Lower lobe of right lung (tissue), 2 donors: ENCODE data around the gene PHB1. TPM values are rescaled to one million over a fixed set of nuclear protein-coding genes. Genes with fewer than 3 reads are reported as not detected.
"Not testable (repeated sequence)": the region's sequence is repeated elsewhere in the genome, so short reads cannot be mapped to it uniquely, and the experiment has no call there.

Experiments
- ATAC-seq, 2 donors: fragments of 200-7000 bp; cut with Tn5 transposase; one replicate each; pipeline ENCODE4 v1.9.1; 2020 to 2022; ENCODE audit warnings: mild to moderate bottlenecking in 2 of 2, moderate library complexity in 2 of 2
- DNase-seq: peaks from one replicate; pipeline ENCODE4 v3.0.0-alpha.2; 2020
- H3K27ac ChIP-seq: fragments of 200-600 bp; one replicate; pipeline ENCODE4 v1.8.0; 2022
- H3K27me3 ChIP-seq: fragments of 200-600 bp; one replicate; pipeline ENCODE4 v1.8.0; 2022; ENCODE audit warnings: low read depth
- H3K36me3 ChIP-seq: fragments of 200-600 bp; one replicate; pipeline ENCODE4 v1.8.0; 2022; ENCODE audit warnings: mild to moderate bottlenecking
- H3K4me1 ChIP-seq: fragments of 200-600 bp; one replicate; pipeline ENCODE4 v1.8.0; 2022
- H3K4me3 ChIP-seq: fragments of 200-600 bp; one replicate; pipeline ENCODE4 v1.8.0; 2022; ENCODE audit warnings: mild to moderate bottlenecking
- H3K9me3 ChIP-seq: fragments of 200-600 bp; one replicate; pipeline ENCODE4 v1.8.0; 2022
- intact Hi-C: fragments of 100-400 bp; cut with DNase I; formaldehyde crosslinking; loops from one replicate; pipeline ENCODE4 v1.11.0; 2022
- total RNA-seq: library from RNA; stranded (reverse); fragmentation: NEBNext Ultra II Directional; extraction: Animal tissue kit (Norgen Biotek cat#: 25700); gene quantifications from one replicate; pipeline ENCODE4 v1.2.1, GENCODE V29; 2021
- TF ChIP-seq, protein P1 (sequence below): fragments of 200-600 bp; IDR thresholded peaks from one replicate; pipeline ENCODE4 v1.8.0; 2022; ENCODE audit warnings: antibody characterized with exemption, mild to moderate bottlenecking
- donor health status: DM: no; HTN: yes; CAD: no; lungs with severe emphysema.

PHB1 gene
- total RNA-seq, 1 donor from 2014 or later, result 113 TPM

DNA sequence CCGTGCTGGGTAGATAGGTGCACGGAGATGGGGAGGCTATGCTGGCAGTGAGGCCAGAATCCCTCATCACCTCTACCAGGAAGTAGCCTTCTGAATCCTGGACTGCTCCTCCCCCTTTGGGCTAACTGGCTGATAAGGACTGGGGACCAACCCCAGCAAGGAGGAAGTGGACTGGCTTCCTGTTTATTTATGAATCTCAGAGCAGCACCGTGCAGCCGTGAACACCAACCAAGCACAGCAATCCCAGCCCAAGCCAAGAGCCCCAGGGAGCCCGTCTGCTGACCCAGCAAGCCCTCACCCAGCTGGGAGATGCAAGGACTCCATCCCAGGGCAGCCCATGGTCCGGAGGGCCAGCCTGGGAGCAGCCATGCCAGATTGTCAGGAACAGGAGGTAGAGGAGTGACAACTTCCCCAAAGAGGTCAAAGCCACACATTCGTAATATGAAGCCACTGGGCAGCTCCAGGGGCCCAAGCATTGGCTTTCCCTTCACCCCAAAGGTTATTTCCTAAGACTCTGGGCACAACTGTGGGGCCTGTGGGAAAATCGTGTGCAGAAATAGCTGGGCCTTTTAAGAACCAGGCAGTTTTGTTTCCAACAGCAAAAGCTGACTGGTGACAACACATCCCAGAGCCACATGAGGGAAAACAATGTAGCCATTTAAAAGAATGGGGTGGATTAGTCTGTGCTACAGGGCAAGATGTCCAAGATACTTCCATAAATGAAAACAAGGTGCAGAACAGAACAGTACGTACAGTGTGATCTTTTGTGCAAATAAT lies 23.9 kb downstream of the PHB1 start:
- TF ChIP-seq, protein P1, sequence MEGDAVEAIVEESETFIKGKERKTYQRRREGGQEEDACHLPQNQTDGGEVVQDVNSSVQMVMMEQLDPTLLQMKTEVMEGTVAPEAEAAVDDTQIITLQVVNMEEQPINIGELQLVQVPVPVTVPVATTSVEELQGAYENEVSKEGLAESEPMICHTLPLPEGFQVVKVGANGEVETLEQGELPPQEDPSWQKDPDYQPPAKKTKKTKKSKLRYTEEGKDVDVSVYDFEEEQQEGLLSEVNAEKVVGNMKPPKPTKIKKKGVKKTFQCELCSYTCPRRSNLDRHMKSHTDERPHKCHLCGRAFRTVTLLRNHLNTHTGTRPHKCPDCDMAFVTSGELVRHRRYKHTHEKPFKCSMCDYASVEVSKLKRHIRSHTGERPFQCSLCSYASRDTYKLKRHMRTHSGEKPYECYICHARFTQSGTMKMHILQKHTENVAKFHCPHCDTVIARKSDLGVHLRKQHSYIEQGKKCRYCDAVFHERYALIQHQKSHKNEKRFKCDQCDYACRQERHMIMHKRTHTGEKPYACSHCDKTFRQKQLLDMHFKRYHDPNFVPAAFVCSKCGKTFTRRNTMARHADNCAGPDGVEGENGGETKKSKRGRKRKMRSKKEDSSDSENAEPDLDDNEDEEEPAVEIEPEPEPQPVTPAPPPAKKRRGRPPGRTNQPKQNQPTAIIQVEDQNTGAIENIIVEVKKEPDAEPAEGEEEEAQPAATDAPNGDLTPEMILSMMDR, result no peak
- no peaks in the 10 kb centered on the region for H3K27me3 ChIP-seq
- peak overlapping the region; percentile 27 for H3K4me3 ChIP-seq
- H3K27ac ChIP-seq, result peak overlapping the region; percentile 86
- DNase-seq (peak; percentile 57), ATAC-seq (peak; percentile 66 to 74)
- H3K9me3 ChIP-seq, result no peaks in the 10 kb centered on the region
- intact Hi-C loops, result loop anchor here (10.0 kb wide), 1 partner anchor 76 kb away; no protein-coding TSS in a partner anchor
- peaks cover 52% of the 10 kb centered on the region for H3K4me1 ChIP-seq
- no peaks in the 10 kb centered on the region for H3K36me3 ChIP-seq

GRCh38 chr17:49389514-49390347 lies 25.0 kb downstream of the PHB1 start:
- intact Hi-C loops, result loop anchor here (10.0 kb wide), 1 partner anchor 75 kb away; no protein-coding TSS in a partner anchor
- H3K36me3 ChIP-seq, H3K27me3 ChIP-seq, H3K9me3 ChIP-seq, DNase-seq, H3K4me3 ChIP-seq, ATAC-seq: not testable (repeated sequence)
- Histone ChIP-seq H3K27ac (peak overlapping the region; percentile 86), H3K4me1 (peaks cover 50% of the 10 kb centered on the region)

DNA sequence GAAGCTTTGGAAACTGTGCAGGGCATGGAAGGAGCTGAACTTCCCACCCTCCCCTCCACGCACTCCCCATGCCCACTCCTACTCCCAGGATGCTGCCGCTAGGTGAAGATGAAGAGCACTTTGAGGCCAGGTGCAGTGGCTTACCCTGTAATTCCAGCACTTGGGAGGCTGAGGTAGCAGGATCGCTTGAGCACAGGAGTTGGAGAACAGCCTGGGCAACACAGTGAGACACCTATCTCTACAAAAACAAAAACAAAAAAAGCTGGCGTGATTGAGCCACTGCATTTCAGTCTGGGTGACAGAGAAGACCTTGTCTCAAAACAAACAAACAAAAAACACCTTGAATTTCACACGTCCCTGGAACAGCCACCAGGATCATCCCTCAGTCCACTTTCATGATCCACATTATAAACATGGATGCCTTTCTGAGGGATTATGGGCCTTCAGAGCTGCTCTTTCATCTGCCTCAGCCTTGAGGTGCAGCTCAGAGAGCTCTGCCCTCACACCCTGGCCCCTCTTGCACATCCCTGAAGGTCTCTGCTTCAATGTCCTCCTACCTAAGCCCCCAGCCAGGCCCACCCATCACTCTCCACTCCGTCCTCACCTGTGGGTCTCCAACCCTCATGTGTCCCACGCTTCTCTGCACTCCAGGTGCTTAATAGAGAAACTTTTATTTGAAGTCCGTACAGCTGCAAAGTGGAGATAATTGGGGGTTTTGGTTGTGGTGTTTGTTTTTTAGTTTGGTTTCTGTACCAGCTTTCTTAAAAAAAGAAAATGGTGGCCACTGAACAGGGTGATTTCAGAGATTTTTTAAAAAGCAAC lies 25.8 kb downstream of the PHB1 start:
- Histone ChIP-seq H3K9me3 (no peaks in the 10 kb centered on the region), H3K4me1 (peaks cover 42% of the 10 kb centered on the region), H3K4me3 (no peak overlapping the region), H3K27ac (no peak overlapping the region), H3K27me3 (no peaks in the 10 kb centered on the region), H3K36me3 (no peaks in the 10 kb centered on the region)
- DNase-seq (no peak), ATAC-seq (no peak)
- intact Hi-C loops, result no loop called here
- TF ChIP-seq, protein P1, result no peak

DNA sequence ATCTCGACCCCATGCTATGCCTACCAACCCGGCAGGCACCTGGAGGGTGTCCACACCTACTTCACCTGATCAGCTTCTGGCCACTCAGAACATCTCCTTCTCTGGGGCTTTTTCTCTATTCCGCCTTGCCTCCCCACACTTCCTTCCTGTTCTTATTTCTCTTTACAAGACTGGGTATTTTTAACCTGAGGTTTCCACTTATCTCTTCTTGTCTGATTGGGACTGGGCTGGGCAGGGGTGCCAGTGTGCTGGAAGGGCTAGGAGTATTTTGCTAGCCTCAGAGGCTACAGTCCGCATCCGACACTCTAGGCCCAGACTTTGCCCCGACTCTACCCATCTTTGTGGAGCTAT lies 26.4 kb downstream of the PHB1 start:
- no peak for ATAC-seq
- DNase-seq, result no peak
- no peaks in the 10 kb centered on the region for H3K9me3 ChIP-seq
- intact Hi-C loops, result no loop called here
- no peak overlapping the region for H3K27ac ChIP-seq
- H3K27me3 ChIP-seq, result no peaks in the 10 kb centered on the region
- TF ChIP-seq, protein P1, result no peak
- no peaks in the 10 kb centered on the region for H3K36me3 ChIP-seq
- H3K4me3 ChIP-seq, result no peak overlapping the region
- peaks cover 35% of the 10 kb centered on the region for H3K4me1 ChIP-seq

GRCh38 chr17:49387498-49388289 lies 27.0 kb downstream of the PHB1 start:
- no peak for ATAC-seq
- no peak overlapping the region for H3K27ac ChIP-seq
- no peaks in the 10 kb centered on the region for H3K9me3 ChIP-seq
- no peak overlapping the region for H3K4me3 ChIP-seq
- H3K27me3 ChIP-seq, result no peaks in the 10 kb centered on the region
- H3K36me3 ChIP-seq, result no peaks in the 10 kb centered on the region
- no peak for DNase-seq
- TF ChIP-seq, protein P1, result no peak
- intact Hi-C loops, result no loop called here
- H3K4me1 ChIP-seq, result peaks cover 35% of the 10 kb centered on the region
